MV-4-11 (cell line): ENCODE results near the gene PRKAG2.
"Not testable (repeated sequence)": the region's sequence is repeated elsewhere in the genome, so short reads cannot be mapped to it uniquely, and the experiment has no call there.

Experiments used
- DNase-seq: peaks from one replicate; lab custom pipeline; 2025; lab: John Stamatoyannopoulos, UW

The PRKAG2 gene

GRCh38 chr7:151876899-151877777 lies at the start of gene PRKAG2:
Gene PRKAG2, minus strand, starts transcription at chr7:151877115. Its CDS starts 495 bp downstream, at chr7:151876620.
- peak; percentile 62 for DNase-seq

- no peak for DNase-seq
Measured at GRCh38 chr7:151926336-151926712, 49.4 kb upstream of the PRKAG2 start.

GRCh38 chr7:151925446-151926335 lies 48.8 kb upstream of the PRKAG2 start:
- peak; percentile 91 for DNase-seq

- no peak for DNase-seq
Measured at GRCh38 chr7:151924508-151924907, 47.6 kb upstream of the PRKAG2 start.

GRCh38 chr7:151924001-151924400 lies 47.1 kb upstream of the PRKAG2 start:
- DNase-seq, result no peak

- DNase-seq, result peak; percentile 99
Measured at GRCh38 chr7:151923097-151923876, 46.4 kb upstream of the PRKAG2 start.

GRCh38 chr7:151921451-151921850 lies 44.5 kb upstream of the PRKAG2 start:
- no peak for DNase-seq

- peak; percentile 18 for DNase-seq
Measured at GRCh38 chr7:151920488-151920887, 43.6 kb upstream of the PRKAG2 start.

GRCh38 chr7:151919595-151919994 lies 42.7 kb upstream of the PRKAG2 start:
- DNase-seq, result no peak

GRCh38 chr7:151918510-151918843 lies 41.6 kb upstream of the PRKAG2 start:
- DNase-seq, result no peak

- DNase-seq, result peak; percentile 37
Measured at GRCh38 chr7:151917791-151918509, 41.0 kb upstream of the PRKAG2 start.

- DNase-seq, result no peak
Measured at GRCh38 chr7:151914051-151914450, 37.1 kb upstream of the PRKAG2 start.

GRCh38 chr7:151910655-151911054 lies 33.7 kb upstream of the PRKAG2 start:
- DNase-seq, result not testable (repeated sequence)

- not testable (repeated sequence) for DNase-seq
Measured at GRCh38 chr7:151907115-151907514, 30.2 kb upstream of the PRKAG2 start.

GRCh38 chr7:151905766-151906165 lies 28.9 kb upstream of the PRKAG2 start:
- no peak for DNase-seq

GRCh38 chr7:151905353-151905752 lies 28.4 kb upstream of the PRKAG2 start:
- DNase-seq, result no peak

GRCh38 chr7:151904270-151904669 lies 27.4 kb upstream of the PRKAG2 start:
- no peak for DNase-seq

- no peak for DNase-seq
Measured at GRCh38 chr7:151903249-151904032, 26.5 kb upstream of the PRKAG2 start.

GRCh38 chr7:151902311-151902710 lies 25.4 kb upstream of the PRKAG2 start:
- no peak for DNase-seq

- DNase-seq, result no peak
Measured at GRCh38 chr7:151901828-151902227, 24.9 kb upstream of the PRKAG2 start.
